CD4-positive, alpha-beta T cell treated with Interleukin-1 beta for 1 hour (primary cell): ENCODE measurements around the gene RNF32.

Experiments
- DNase-seq, 2 donors: peaks; one replicate each; pipeline ENCODE4 v3.0.0-alpha.2; 2020 to 2022

RNF32 gene

GRCh38 chr7:156640257-156640948, at the start of gene RNF32:
TSS of gene RNF32 (plus strand) at chr7:156640774. CDS start at chr7:156643878, 3,104 bp downstream.
- DNase-seq = peak; percentile 92 to 96

- DNase-seq = no peak
These were observed 48.3 kb upstream of the RNF32 start for GRCh38 chr7:156592155-156592884.

- no peak for DNase-seq
These were observed 46.1 kb upstream of the RNF32 start for GRCh38 chr7:156594283-156595080.

- no peak for DNase-seq
These were observed 40.1 kb upstream of the RNF32 start for GRCh38 chr7:156600496-156600895.

GRCh38 chr7:156602283-156602682, 38.3 kb upstream of the RNF32 start:
- DNase-seq = no peak

- no peak for DNase-seq
These were observed 37.6 kb upstream of the RNF32 start for GRCh38 chr7:156603011-156603410.

GRCh38 chr7:156603629-156604028, 36.9 kb upstream of the RNF32 start:
- no peak for DNase-seq

GRCh38 chr7:156604311-156604710, 36.3 kb upstream of the RNF32 start:
- DNase-seq = no peak

- no peak for DNase-seq
These were observed 35.5 kb upstream of the RNF32 start for GRCh38 chr7:156604836-156605695.

- no peak for DNase-seq
These were observed 34.4 kb upstream of the RNF32 start for GRCh38 chr7:156606135-156606534.

GRCh38 chr7:156606691-156607331, 33.8 kb upstream of the RNF32 start:
- no peak for DNase-seq

GRCh38 chr7:156607332-156608172, 33.0 kb upstream of the RNF32 start:
- DNase-seq = peak in 1 of 2 donors; percentile 8

GRCh38 chr7:156608173-156608478, 32.4 kb upstream of the RNF32 start:
- no peak for DNase-seq

- no peak for DNase-seq
These were observed 31.3 kb upstream of the RNF32 start for GRCh38 chr7:156609010-156609877.

- no peak for DNase-seq
These were observed 30.4 kb upstream of the RNF32 start for GRCh38 chr7:156610130-156610529.

- no peak for DNase-seq
These were observed 30.0 kb upstream of the RNF32 start for GRCh38 chr7:156610601-156611000.

GRCh38 chr7:156611014-156612010, 29.3 kb upstream of the RNF32 start:
- no peak for DNase-seq

- peak; percentile 61 to 80 for DNase-seq
These were observed 27.6 kb upstream of the RNF32 start for GRCh38 chr7:156612930-156613329.
